Immature natural killer cell (primary cell): ENCODE measurements around the gene POU6F2. TPM values are rescaled to one million over a fixed set of nuclear protein-coding genes. Genes with fewer than 3 reads are reported as not detected.
A peak's percentile ranks its signal among the peaks of the same experiment; 100 is the strongest.

Source experiments
- DNase-seq, 3 donors: peaks; one replicate each; pipeline ENCODE4 v3.0.0; 2022; ENCODE audit warnings: mixed read lengths in 1 of 3
- H3K27ac Mint-ChIP-seq, 6 donors: one replicate each; pipeline ENCODE4 v1.8.0; 2020; ENCODE audit warnings: mixed read lengths in 6 of 6, mild to moderate bottlenecking in 5 of 6, inconsistent platforms in 4 of 6, moderate library complexity in 3 of 6
- H3K27me3 Mint-ChIP-seq, 3 donors: one replicate each; pipeline ENCODE4 v1.8.0; 2020 to 2021; ENCODE audit warnings: low read depth in 3 of 3, mild to moderate bottlenecking in 3 of 3, mixed read lengths in 3 of 3, moderate library complexity in 3 of 3, inconsistent platforms in 1 of 3
- H3K36me3 Mint-ChIP-seq, 3 donors: one replicate each; pipeline ENCODE4 v1.8.0; 2020; ENCODE audit warnings: mixed read lengths in 3 of 3, inconsistent platforms in 2 of 3, mild to moderate bottlenecking in 2 of 3
- H3K4me1 Mint-ChIP-seq, 2 donors: one replicate each; pipeline ENCODE4 v1.8.0; 2020; ENCODE audit warnings: inconsistent platforms in 2 of 2, mild to moderate bottlenecking in 2 of 2, mixed read lengths in 2 of 2, moderate library complexity in 1 of 2
- H3K4me3 Mint-ChIP-seq, 5 donors: one replicate each; pipeline ENCODE4 v1.8.0; 2020; ENCODE audit warnings: mild to moderate bottlenecking in 5 of 5, mixed read lengths in 5 of 5, inconsistent platforms in 3 of 5, moderate library complexity in 3 of 5
- H3K9me3 Mint-ChIP-seq, 6 donors: one replicate each; pipeline ENCODE4 v1.8.0; 2020; ENCODE audit warnings: mild to moderate bottlenecking in 6 of 6, mixed read lengths in 6 of 6, inconsistent platforms in 4 of 6, moderate library complexity in 3 of 6
- polyA plus RNA-seq, 3 donors: library from polyadenylated mRNA; unstranded; fragments of 300-500 nt; fragmentation: Illumina TruSeq; gene quantifications; one replicate each; pipeline ENCODE4 v1.2.3, GENCODE V29; 2021

The POU6F2 gene
- polyA plus RNA-seq, 3 donors from 2014 or later: not detected

- Mint-ChIP-seq H3K4me3 (peak overlapping the region in 2 of 5 donors; percentile 7 to 18), H3K27ac (peak overlapping the region in 1 of 6 donors; percentile 16), H3K27me3 (peaks cover 2 to 4% (median 3%) of the 10 kb centered on the region in 3 donors), H3K4me1 (peaks cover 11 to 22% of the 10 kb centered on the region in 2 donors), H3K9me3 (no peaks in the 10 kb centered on the region), H3K36me3 (no peaks in the 10 kb centered on the region)
- DNase-seq: no peak
These were observed 531.7 kb downstream of the POU6F2 start for GRCh38 chr7:39509436-39509835.

DNA sequence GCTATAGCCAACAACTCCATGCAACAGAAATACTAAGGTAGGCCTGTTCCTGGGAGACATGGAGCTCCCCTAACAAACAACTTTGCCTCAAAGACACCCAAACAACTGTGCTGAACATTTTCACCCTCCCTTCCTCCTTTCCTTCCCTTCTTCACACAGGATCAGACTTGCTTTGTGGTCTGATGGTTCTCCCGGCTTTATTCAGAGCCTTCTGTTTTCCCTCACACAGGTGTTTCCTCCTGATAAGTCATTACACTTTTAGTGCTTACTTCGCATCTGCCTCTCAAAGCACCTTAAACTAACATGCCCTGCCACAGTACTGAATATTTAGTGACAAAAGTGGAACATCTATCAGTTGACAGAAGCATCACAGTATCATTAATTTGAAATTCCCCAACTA is 532.2 kb downstream of the POU6F2 start:
- peak overlapping the region in 1 of 6 donors; percentile 16 for H3K27ac Mint-ChIP-seq
- peaks cover 10 to 26% of the 10 kb centered on the region in 2 donors for H3K4me1 Mint-ChIP-seq
- H3K27me3 Mint-ChIP-seq: peaks cover 2 to 4% (median 3%) of the 10 kb centered on the region in 3 donors
- no peaks in the 10 kb centered on the region for H3K36me3 Mint-ChIP-seq
- no peak overlapping the region for H3K4me3 Mint-ChIP-seq
- no peaks in the 10 kb centered on the region for H3K9me3 Mint-ChIP-seq
- DNase-seq: no peak

- Mint-ChIP-seq H3K4me1 (peaks cover 10 to 26% of the 10 kb centered on the region in 2 donors), H3K36me3 (no peaks in the 10 kb centered on the region), H3K27me3 (peaks cover 2 to 3% (median 3%) of the 10 kb centered on the region in 3 donors), H3K27ac (no peak overlapping the region), H3K4me3 (no peak overlapping the region), H3K9me3 (no peaks in the 10 kb centered on the region)
- DNase-seq: no peak
These were observed 533.2 kb downstream of the POU6F2 start for GRCh38 chr7:39510864-39511354.

- no peak overlapping the region for H3K27ac Mint-ChIP-seq
- H3K36me3 Mint-ChIP-seq: no peaks in the 10 kb centered on the region
- no peak overlapping the region for H3K4me3 Mint-ChIP-seq
- DNase-seq: no peak
- peaks cover 0 to 6% (median 2%) of the 10 kb centered on the region in 3 donors for H3K27me3 Mint-ChIP-seq
- peaks cover 2 to 6% of the 10 kb centered on the region in 2 donors for H3K4me1 Mint-ChIP-seq
- H3K9me3 Mint-ChIP-seq: no peaks in the 10 kb centered on the region
These were observed 538.0 kb downstream of the POU6F2 start for GRCh38 chr7:39515534-39516228.

GRCh38 chr7:39516498-39516897 is 538.8 kb downstream of the POU6F2 start:
- Mint-ChIP-seq H3K36me3 (no peaks in the 10 kb centered on the region), H3K27me3 (peaks cover 0 to 12% (median 1%) of the 10 kb centered on the region in 3 donors)

GRCh38 chr7:39517240-39517639 is 539.5 kb downstream of the POU6F2 start:
- Mint-ChIP-seq H3K36me3 (no peaks in the 10 kb centered on the region), H3K27ac (no peak overlapping the region), H3K4me1 (peaks cover 2 to 6% of the 10 kb centered on the region in 2 donors), H3K4me3 (no peak overlapping the region), H3K9me3 (no peaks in the 10 kb centered on the region), H3K27me3 (peaks cover 0 to 13% (median 0%) of the 10 kb centered on the region in 3 donors)
- no peak for DNase-seq

More at GRCh38 chr7:39516498-39516897, 538.8 kb downstream of the POU6F2 start:
- DNase-seq: no peak
- Mint-ChIP-seq H3K4me3 (no peak overlapping the region), H3K9me3 (no peaks in the 10 kb centered on the region), H3K27ac (no peak overlapping the region), H3K4me1 (peaks cover 2 to 6% of the 10 kb centered on the region in 2 donors)

Other genes with a start within 250 kb of the POU6F2 start
- 10 to 100 TPM; 52.2 to 86.2 (median 72.6) TPM for gene VPS41, start 68.7 kb upstream of the POU6F2 start, polyA plus RNA-seq